ENCODE data around the gene COBLL1.

DNA sequence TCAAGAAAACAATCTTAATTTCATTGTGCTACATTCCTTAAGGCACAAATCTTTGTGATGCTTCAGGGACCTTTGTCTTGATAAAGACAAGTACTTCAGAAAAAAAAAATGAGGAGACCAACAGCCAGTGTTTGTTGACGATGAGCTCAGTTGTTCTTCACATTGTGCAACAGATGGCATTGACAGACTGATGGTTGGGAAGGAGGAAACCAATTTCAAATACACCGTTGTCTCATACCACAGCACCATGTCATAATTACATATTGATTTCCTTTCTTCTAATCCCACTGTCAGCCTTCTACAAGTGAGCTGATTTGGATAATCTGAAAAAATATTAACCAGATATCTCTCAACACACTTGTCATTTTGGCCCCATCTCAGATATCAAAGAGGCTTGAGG is 166.6 kb downstream of the COBLL1 start:
- TF ChIP-seq POLR2AphosphoS5 (IDR thresholded peaks at IDR 0.05; ENCODE audit: low read depth, low read length): no peak
- TF ChIP-seq POLR2A (IDR thresholded peaks at IDR 0.05; ENCODE audit: low read depth, low read length): no peak
- TF ChIP-seq TAF1 (IDR thresholded peaks at IDR 0.05; ENCODE audit: borderline replicate concordance, low read depth, low read length): no peak

Data from GM12892 (cell line).